Stimulated activated CD8-positive, alpha-beta memory T cell treated with anti-CD3 and anti-CD28 coated beads, Interleukin-12 subunit alpha, Interleukin-12 subunit beta, amount 100 ng/mL, for 4 hours (primary cell): Measurements from ENCODE around the gene HBM.
"Not testable (repeated sequence)": the region's sequence is repeated elsewhere in the genome, so short reads cannot be mapped to it uniquely, and the experiment has no call there.

Experiments
- DNase-seq: peaks from one replicate; pipeline ENCODE4 v3.0.0-alpha.2; 2020; ENCODE audit warnings: low read depth

HBM gene

GRCh38 chr16:146646-147045 lies 19.1 kb upstream of the HBM start:
- no peak for DNase-seq

- no peak for DNase-seq
These were observed 16.6 kb upstream of the HBM start for GRCh38 chr16:149024-149660.

- DNase-seq = no peak
These were observed 13.3 kb upstream of the HBM start, which contains the start of gene HBZ for GRCh38 chr16:152141-153128. TSS of gene HBZ (plus strand) at chr16:152644. CDS start at chr16:152910, 266 bp downstream.

GRCh38 chr16:153129-153521 lies 12.7 kb upstream of the HBM start:
- DNase-seq = not testable (repeated sequence)

- not testable (repeated sequence) for DNase-seq
These were observed 12.1 kb upstream of the HBM start for GRCh38 chr16:153550-154216.

GRCh38 chr16:154217-155030 lies 11.4 kb upstream of the HBM start:
- no peak for DNase-seq

- no peak for DNase-seq
These were observed 10.8 kb upstream of the HBM start for GRCh38 chr16:155031-155398.

- no peak for DNase-seq
These were observed 6.5 kb upstream of the HBM start for GRCh38 chr16:159136-159849.

GRCh38 chr16:160242-160641 lies 5.5 kb upstream of the HBM start:
- DNase-seq = not testable (repeated sequence)

- DNase-seq = no peak
These were observed 5.0 kb upstream of the HBM start for GRCh38 chr16:160691-161190.

GRCh38 chr16:162271-162991 lies 3.3 kb upstream of the HBM start:
- DNase-seq = no peak

GRCh38 chr16:163139-163538 lies 2.6 kb upstream of the HBM start:
- not testable (repeated sequence) for DNase-seq

GRCh38 chr16:163696-164095 lies 2.1 kb upstream of the HBM start:
- DNase-seq = not testable (repeated sequence)

GRCh38 chr16:164134-164823 lies 1.5 kb upstream of the HBM start:
- not testable (repeated sequence) for DNase-seq

- no peak for DNase-seq
These were observed 795 bp upstream of the HBM start for GRCh38 chr16:164827-165538.

GRCh38 chr16:166375-167121 lies 770 bp downstream of the HBM start:
- no peak for DNase-seq

GRCh38 chr16:167122-167690 lies 1.4 kb downstream of the HBM start:
- DNase-seq = no peak

- DNase-seq = no peak
These were observed 2.6 kb downstream of the HBM start for GRCh38 chr16:168424-168823.
